CD8-positive, alpha-beta memory T cell (primary cell): ENCODE results near the gene HCN1. TPM values are rescaled to one million over a fixed set of nuclear protein-coding genes. Genes with fewer than 3 reads are reported as not detected.

ENCODE experiments used
- CTCF ChIA-PET: fragments of 350-600 bp; sonication (Branson Sonifier 250); formaldehyde crosslinking; loops from one replicate; lab custom pipeline; 2021; ENCODE audit warnings: antibody characterized with exemption; lab: Charles Lee
- POLR2A ChIA-PET: fragments of 350-600 bp; sonication (Branson Sonifier 250); formaldehyde crosslinking; loops from one replicate; lab custom pipeline; 2021; ENCODE audit warnings: antibody characterized with exemption; lab: Charles Lee
- DNase-seq, 5 donors: peaks; one replicate each; pipeline versions ENCODE4 v3.0.0 to v3.0.0-alpha.2; 2020 to 2022; ENCODE audit warnings: mixed read lengths in 1 of 5
- H3K27ac ChIP-seq: one replicate; pipeline ENCODE4 v1.7.0; 2013; ENCODE audit warnings: low read depth, mild to moderate bottlenecking, low read length, moderate library complexity
- H3K27me3 ChIP-seq: 2 replicates; pipeline ENCODE4 v1.7.0; 2013; ENCODE audit warnings: low read length, mild to moderate bottlenecking; ENCODE audit not compliant: insufficient read depth, poor library complexity, severe bottlenecking
- H3K36me3 ChIP-seq: 2 replicates; pipeline ENCODE4 v1.7.0; 2013; ENCODE audit warnings: mild to moderate bottlenecking, low read length, moderate library complexity; ENCODE audit not compliant: insufficient read depth
- H3K4me1 ChIP-seq: 2 replicates; pipeline ENCODE4 v1.7.0; 2013; ENCODE audit warnings: mild to moderate bottlenecking, low read length, moderate library complexity; ENCODE audit not compliant: insufficient read depth
- H3K4me3 ChIP-seq: 2 replicates; pipeline ENCODE4 v1.7.0; 2013; ENCODE audit warnings: mild to moderate bottlenecking, low read length
- H3K9me3 ChIP-seq: 2 replicates; pipeline ENCODE4 v1.7.0; 2013; ENCODE audit warnings: mild to moderate bottlenecking, low read length
- H3K27ac Mint-ChIP-seq, 8 donors: one replicate each; pipeline ENCODE4 v1.8.0; 2020 to 2021; ENCODE audit warnings: mixed read lengths in 8 of 8, mild to moderate bottlenecking in 6 of 8, inconsistent platforms in 3 of 8, moderate library complexity in 3 of 8
- H3K27me3 Mint-ChIP-seq, 2 donors: one replicate each; pipeline ENCODE4 v1.8.0; 2020 to 2021; ENCODE audit warnings: mixed read lengths in 2 of 2, mild to moderate bottlenecking in 1 of 2, moderate library complexity in 1 of 2
- H3K36me3 Mint-ChIP-seq, 3 donors: one replicate each; pipeline ENCODE4 v1.8.0; 2020 to 2021; ENCODE audit warnings: mixed read lengths in 3 of 3, inconsistent platforms in 1 of 3, mild to moderate bottlenecking in 1 of 3
- H3K4me1 Mint-ChIP-seq, 3 donors: one replicate each; pipeline ENCODE4 v1.8.0; 2020 to 2021; ENCODE audit warnings: mixed read lengths in 3 of 3, inconsistent platforms in 1 of 3, mild to moderate bottlenecking in 1 of 3
- H3K4me3 Mint-ChIP-seq, 7 donors: one replicate each; pipeline ENCODE4 v1.8.0; 2020 to 2021; ENCODE audit warnings: mixed read lengths in 7 of 7, mild to moderate bottlenecking in 6 of 7, moderate library complexity in 4 of 7, inconsistent platforms in 2 of 7
- H3K9me3 Mint-ChIP-seq, 5 donors: one replicate each; pipeline ENCODE4 v1.8.0; 2020 to 2022; ENCODE audit warnings: mixed read lengths in 5 of 5, mild to moderate bottlenecking in 3 of 5, moderate library complexity in 2 of 5, inconsistent platforms in 1 of 5
- polyA plus RNA-seq: library from polyadenylated mRNA; unstranded; fragments of 300-500 nt; fragmentation: Illumina TruSeq; gene quantifications from one replicate; pipeline ENCODE4 v1.2.3, GENCODE V29; 2021
- total RNA-seq, 2 experiments: library from RNA; stranded (reverse); gene quantifications; one replicate each; pipeline ENCODE4 v1.2.3, GENCODE V29; 2021

The HCN1 gene
- total and polyA plus RNA-seq, 3 experiments from 2014 or later = not detected

DNA sequence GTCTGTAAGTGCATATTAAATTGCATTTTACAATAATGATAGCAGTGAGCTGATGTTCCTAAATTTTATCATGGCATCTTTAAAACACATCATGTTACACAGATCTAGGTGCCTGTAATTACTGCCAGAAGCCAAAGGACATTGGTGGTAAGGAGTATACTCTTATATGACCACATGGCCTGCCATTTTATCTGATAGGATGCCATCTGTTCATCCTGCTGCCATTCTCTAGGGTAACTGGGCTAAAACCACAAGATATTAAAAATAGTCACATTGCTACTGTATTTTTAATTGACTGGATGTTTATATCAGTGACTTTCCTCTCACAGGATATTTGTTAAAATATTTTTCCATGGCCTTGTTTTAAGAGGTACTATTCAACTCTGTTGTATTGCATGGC lies 53.1 kb downstream of the HCN1 start:
- Mint-ChIP-seq H3K4me3 (no peak overlapping the region), H3K9me3 (peaks cover 0 to 28% (median 10%) of the 10 kb centered on the region in 5 donors)
- POLR2A ChIA-PET = no interaction called here

GRCh38 chr5:45642370-45642769 lies 53.8 kb downstream of the HCN1 start:
- H3K27ac ChIP-seq = no peak overlapping the region
- H3K9me3 ChIP-seq = no peaks in the 10 kb centered on the region
- Mint-ChIP-seq H3K27ac (no peak overlapping the region), H3K4me1 (no peaks in the 10 kb centered on the region), H3K9me3 (peaks cover 0 to 25% (median 13%) of the 10 kb centered on the region in 5 donors), H3K27me3 (no peaks in the 10 kb centered on the region), H3K4me3 (no peak overlapping the region), H3K36me3 (no peaks in the 10 kb centered on the region)
- DNase-seq = no peak
- H3K36me3 ChIP-seq = no peaks in the 10 kb centered on the region
- H3K27me3 ChIP-seq = no peaks in the 10 kb centered on the region
- ChIA-PET POLR2A (no interaction called here), CTCF (no interaction called here)
- H3K4me1 ChIP-seq = no peaks in the 10 kb centered on the region
- no peak overlapping the region for H3K4me3 ChIP-seq

More for the DNA sequence above, 53.1 kb downstream of the HCN1 start:
- Mint-ChIP-seq H3K27ac (no peak overlapping the region), H3K27me3 (no peaks in the 10 kb centered on the region), H3K36me3 (no peaks in the 10 kb centered on the region), H3K4me1 (no peaks in the 10 kb centered on the region)
- no peak for DNase-seq
- H3K4me1 ChIP-seq = no peaks in the 10 kb centered on the region
- H3K27ac ChIP-seq = no peak overlapping the region
- H3K9me3 ChIP-seq = no peaks in the 10 kb centered on the region
- CTCF ChIA-PET = no interaction called here
- no peaks in the 10 kb centered on the region for H3K27me3 ChIP-seq
- no peak overlapping the region for H3K4me3 ChIP-seq
- no peaks in the 10 kb centered on the region for H3K36me3 ChIP-seq

DNA sequence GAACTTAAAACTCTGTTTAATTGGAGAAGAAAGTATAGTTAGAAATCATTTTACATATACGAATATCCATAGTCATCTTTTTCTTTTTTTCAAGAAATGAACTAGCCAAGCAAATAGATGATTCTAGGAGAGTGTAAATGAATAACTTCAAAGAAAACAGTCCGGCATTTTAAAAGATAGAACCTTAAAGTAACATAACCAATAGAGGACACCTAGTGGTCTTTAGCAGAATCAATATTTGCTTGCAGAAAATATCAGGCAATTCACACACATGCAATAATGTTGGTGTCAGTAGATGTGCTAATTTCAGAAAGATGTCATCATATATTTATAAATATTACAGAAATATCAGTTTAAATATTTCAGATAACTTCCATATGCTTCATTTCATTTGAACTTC lies 57.1 kb downstream of the HCN1 start:
- Histone ChIP-seq H3K27me3 (no peaks in the 10 kb centered on the region), H3K4me1 (no peaks in the 10 kb centered on the region), H3K27ac (no peak overlapping the region), H3K36me3 (no peaks in the 10 kb centered on the region), H3K9me3 (no peaks in the 10 kb centered on the region), H3K4me3 (no peak overlapping the region)
- Mint-ChIP-seq H3K4me3 (no peak overlapping the region), H3K9me3 (peaks cover 3 to 34% (median 14%) of the 10 kb centered on the region in 5 donors), H3K4me1 (no peaks in the 10 kb centered on the region), H3K27ac (no peak overlapping the region), H3K27me3 (no peaks in the 10 kb centered on the region), H3K36me3 (no peaks in the 10 kb centered on the region)
- DNase-seq = no peak
- ChIA-PET POLR2A (no interaction called here), CTCF (no interaction called here)

- ChIA-PET CTCF (no interaction called here), POLR2A (no interaction called here)
- no peak overlapping the region for H3K4me3 ChIP-seq
- no peaks in the 10 kb centered on the region for H3K27me3 ChIP-seq
- no peaks in the 10 kb centered on the region for H3K36me3 ChIP-seq
- DNase-seq = no peak
- Mint-ChIP-seq H3K27me3 (no peaks in the 10 kb centered on the region), H3K27ac (no peak overlapping the region), H3K36me3 (no peaks in the 10 kb centered on the region), H3K9me3 (peaks cover 2 to 15% (median 12%) of the 10 kb centered on the region in 5 donors), H3K4me3 (no peak overlapping the region), H3K4me1 (no peaks in the 10 kb centered on the region)
- no peaks in the 10 kb centered on the region for H3K4me1 ChIP-seq
- H3K9me3 ChIP-seq = no peaks in the 10 kb centered on the region
- H3K27ac ChIP-seq = no peak overlapping the region
Observed at GRCh38 chr5:45627076-45627656, 69.0 kb downstream of the HCN1 start.

DNA sequence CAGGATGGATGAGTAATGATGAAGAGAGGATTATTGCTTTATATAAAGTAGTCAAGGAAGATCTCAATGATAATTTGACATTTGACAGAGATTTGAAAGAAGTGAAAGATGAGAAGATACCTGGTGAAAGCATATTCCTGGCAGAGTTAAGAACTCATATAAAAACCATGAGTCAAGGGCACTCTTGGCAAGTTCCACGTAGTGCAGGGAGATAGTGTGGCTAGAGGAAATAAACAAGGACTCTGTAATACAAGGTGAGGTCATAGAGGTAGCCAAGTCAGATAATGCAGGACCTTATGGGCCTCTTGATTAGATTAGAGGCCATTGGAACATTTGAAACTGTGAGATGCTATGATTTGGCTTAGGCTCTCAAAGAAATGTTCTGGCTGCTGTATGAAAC lies 72.3 kb downstream of the HCN1 start:
- Histone ChIP-seq H3K4me3 (no peak overlapping the region), H3K27ac (no peak overlapping the region), H3K4me1 (no peaks in the 10 kb centered on the region), H3K36me3 (no peaks in the 10 kb centered on the region), H3K27me3 (no peaks in the 10 kb centered on the region), H3K9me3 (no peaks in the 10 kb centered on the region)
- no peaks in the 10 kb centered on the region for H3K36me3 Mint-ChIP-seq
- POLR2A ChIA-PET = no interaction called here
- no peak for DNase-seq
- no peak overlapping the region for H3K4me3 Mint-ChIP-seq
- CTCF ChIA-PET = no interaction called here
- H3K9me3 Mint-ChIP-seq = peaks cover 5 to 21% (median 8%) of the 10 kb centered on the region in 5 donors
- H3K27me3 Mint-ChIP-seq = no peaks in the 10 kb centered on the region
- no peak overlapping the region for H3K27ac Mint-ChIP-seq
- H3K4me1 Mint-ChIP-seq = no peaks in the 10 kb centered on the region

GRCh38 chr5:45622365-45622764 lies 73.8 kb downstream of the HCN1 start:
- Histone ChIP-seq H3K4me1 (no peaks in the 10 kb centered on the region), H3K27me3 (no peaks in the 10 kb centered on the region), H3K36me3 (no peaks in the 10 kb centered on the region), H3K27ac (no peak overlapping the region), H3K9me3 (no peaks in the 10 kb centered on the region), H3K4me3 (no peak overlapping the region)
- Mint-ChIP-seq H3K36me3 (no peaks in the 10 kb centered on the region), H3K9me3 (peaks cover 5 to 21% (median 13%) of the 10 kb centered on the region in 5 donors), H3K4me3 (no peak overlapping the region), H3K27me3 (no peaks in the 10 kb centered on the region), H3K4me1 (no peaks in the 10 kb centered on the region), H3K27ac (no peak overlapping the region)
- no peak for DNase-seq
- CTCF ChIA-PET = no interaction called here
- POLR2A ChIA-PET = no interaction called here

- H3K9me3 Mint-ChIP-seq = peaks cover 5 to 21% (median 9%) of the 10 kb centered on the region in 5 donors
- H3K27ac Mint-ChIP-seq = no peak overlapping the region
- Histone ChIP-seq H3K9me3 (no peaks in the 10 kb centered on the region), H3K36me3 (no peaks in the 10 kb centered on the region), H3K27me3 (no peaks in the 10 kb centered on the region), H3K4me3 (no peak overlapping the region), H3K27ac (no peak overlapping the region), H3K4me1 (no peaks in the 10 kb centered on the region)
- ChIA-PET POLR2A (no interaction called here), CTCF (no interaction called here)
- no peaks in the 10 kb centered on the region for H3K27me3 Mint-ChIP-seq
- no peak for DNase-seq
- no peak overlapping the region for H3K4me3 Mint-ChIP-seq
- H3K36me3 Mint-ChIP-seq = no peaks in the 10 kb centered on the region
- H3K4me1 Mint-ChIP-seq = no peaks in the 10 kb centered on the region
Observed at GRCh38 chr5:45617859-45618416, 78.2 kb downstream of the HCN1 start.

- ChIA-PET CTCF (no interaction called here), POLR2A (no interaction called here)
- Mint-ChIP-seq H3K4me1 (no peaks in the 10 kb centered on the region), H3K4me3 (no peak overlapping the region), H3K9me3 (peaks cover 0 to 18% (median 5%) of the 10 kb centered on the region in 5 donors), H3K27me3 (no peaks in the 10 kb centered on the region), H3K27ac (no peak overlapping the region), H3K36me3 (no peaks in the 10 kb centered on the region)
- H3K27ac ChIP-seq = no peak overlapping the region
- H3K4me3 ChIP-seq = no peak overlapping the region
- H3K9me3 ChIP-seq = no peaks in the 10 kb centered on the region
- no peaks in the 10 kb centered on the region for H3K27me3 ChIP-seq
- no peak for DNase-seq
- no peaks in the 10 kb centered on the region for H3K36me3 ChIP-seq
- no peaks in the 10 kb centered on the region for H3K4me1 ChIP-seq
Observed at GRCh38 chr5:45609661-45610060, 86.5 kb downstream of the HCN1 start.
